Measurements from ENCODE around the gene ASTN2. TPM values are rescaled to one million over a fixed set of nuclear protein-coding genes. Genes with fewer than 3 reads are reported as not detected.

The ASTN2 gene
- polyA plus RNA-seq, 2 donors, result 0.26 to 0.35 TPM

DNA sequence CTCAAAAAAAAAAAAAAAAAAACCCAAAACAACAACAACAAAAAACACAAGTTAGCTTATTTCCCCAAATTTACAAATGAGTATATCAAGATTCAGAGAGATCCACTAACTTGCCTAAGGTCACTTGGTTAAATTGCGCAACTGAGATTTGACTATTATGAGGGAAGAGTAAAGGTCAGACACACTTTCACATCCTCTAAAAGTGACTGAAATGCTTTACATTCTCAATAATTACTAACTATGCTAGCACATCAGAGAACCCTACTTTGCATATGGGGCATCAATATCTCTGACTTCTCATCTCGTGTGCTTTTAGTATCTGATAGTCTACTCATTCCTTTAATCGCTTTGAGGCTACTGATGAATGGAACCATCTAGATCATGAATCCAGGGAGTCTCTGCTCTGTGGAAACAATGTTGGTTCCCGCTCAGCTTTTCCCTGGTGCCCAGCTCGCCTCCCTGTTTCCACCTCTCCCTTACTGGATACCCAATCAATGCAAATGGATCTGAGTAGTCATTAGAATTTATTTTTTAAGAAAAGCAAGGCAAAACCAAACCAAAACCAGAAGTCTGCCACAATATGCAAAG, 909.9 kb downstream of the ASTN2 start:
- Histone ChIP-seq H3K9me3 (ENCODE audit: control insufficient read depth in 2 of 2, insufficient read depth in 1 of 2, low read depth in 1 of 2, low read length in 1 of 2) (peaks cover 0 to 1% of the 10 kb centered on the region in 2 donors), H3K27me3 (ENCODE audit: control insufficient read depth in 1 of 2, insufficient read depth in 2 of 2, low read length in 2 of 2) (no peaks in the 10 kb centered on the region), H3K4me1 (ENCODE audit: control insufficient read depth in 2 of 2, insufficient read depth in 2 of 2, low read length in 1 of 2) (peaks cover 2 to 7% of the 10 kb centered on the region in 2 donors), H3K4me3 (ENCODE audit: low read depth in 1 of 2, low read length in 2 of 2) (no peak overlapping the region), H3K36me3 (ENCODE audit: control insufficient read depth in 2 of 2, insufficient read depth in 2 of 2, low read length in 1 of 2) (no peaks in the 10 kb centered on the region), H3K27ac (ENCODE audit: low read depth in 2 of 2, low read length in 1 of 2) (no peak overlapping the region)
- WGBS, 2 donors, result 89% methylated on average over 5 of the region's 5 CpGs

GRCh38 chr9:116504081-116504480, 910.8 kb downstream of the ASTN2 start:
- Histone ChIP-seq H3K9me3 (ENCODE audit: control insufficient read depth in 2 of 2, insufficient read depth in 1 of 2, low read depth in 1 of 2, low read length in 1 of 2) (peaks cover 0 to 1% of the 10 kb centered on the region in 2 donors), H3K4me1 (ENCODE audit: control insufficient read depth in 2 of 2, insufficient read depth in 2 of 2, low read length in 1 of 2) (peaks cover 2 to 7% of the 10 kb centered on the region in 2 donors), H3K27me3 (ENCODE audit: control insufficient read depth in 1 of 2, insufficient read depth in 2 of 2, low read length in 2 of 2) (no peaks in the 10 kb centered on the region), H3K4me3 (ENCODE audit: low read depth in 1 of 2, low read length in 2 of 2) (no peak overlapping the region), H3K36me3 (ENCODE audit: control insufficient read depth in 2 of 2, insufficient read depth in 2 of 2, low read length in 1 of 2) (no peaks in the 10 kb centered on the region), H3K27ac (ENCODE audit: low read depth in 2 of 2, low read length in 1 of 2) (no peak overlapping the region)
- 60 to 61% methylated on average over 3 of the region's 3 CpGs for WGBS, 2 donors

DNA sequence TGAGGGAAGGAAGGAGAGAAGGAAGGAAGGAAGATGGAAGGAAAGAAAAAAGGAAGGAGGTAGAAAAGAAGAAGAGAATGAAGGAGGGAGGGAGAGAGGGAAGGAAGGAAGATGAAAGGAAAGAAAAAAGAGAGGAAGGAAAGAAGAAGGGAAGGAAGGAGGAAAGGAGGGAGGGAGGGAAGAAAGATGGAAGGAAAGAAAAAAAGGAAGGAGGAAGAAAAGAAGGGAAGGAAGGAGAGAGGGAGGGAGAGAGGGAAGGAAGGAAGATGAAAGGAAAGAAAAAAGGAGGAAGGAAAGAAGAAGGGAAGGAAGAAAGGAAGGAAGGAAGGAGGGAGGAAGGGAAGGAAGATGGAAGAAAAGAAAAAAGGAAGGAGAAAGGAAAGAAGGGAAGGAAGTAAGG, 912.1 kb downstream of the ASTN2 start:
- Histone ChIP-seq H3K4me3 (ENCODE audit: low read depth in 1 of 2, low read length in 2 of 2) (no peak overlapping the region), H3K27me3 (ENCODE audit: control insufficient read depth in 1 of 2, insufficient read depth in 2 of 2, low read length in 2 of 2) (no peaks in the 10 kb centered on the region), H3K36me3 (ENCODE audit: control insufficient read depth in 2 of 2, insufficient read depth in 2 of 2, low read length in 1 of 2) (no peaks in the 10 kb centered on the region), H3K27ac (ENCODE audit: low read depth in 2 of 2, low read length in 1 of 2) (no peak overlapping the region), H3K9me3 (ENCODE audit: control insufficient read depth in 2 of 2, insufficient read depth in 1 of 2, low read depth in 1 of 2, low read length in 1 of 2) (peaks cover 0 to 1% of the 10 kb centered on the region in 2 donors), H3K4me1 (ENCODE audit: control insufficient read depth in 2 of 2, insufficient read depth in 2 of 2, low read length in 1 of 2) (peaks cover 2 to 7% of the 10 kb centered on the region in 2 donors)

GRCh38 chr9:116501871-116502270, 913.0 kb downstream of the ASTN2 start:
- H3K27me3 ChIP-seq (ENCODE audit: control insufficient read depth in 1 of 2, insufficient read depth in 2 of 2, low read length in 2 of 2), result no peaks in the 10 kb centered on the region
- WGBS, 2 donors, result 62 to 78% methylated on average over 1 of the region's 1 CpG
- no peak overlapping the region for H3K4me3 ChIP-seq (ENCODE audit: low read depth in 1 of 2, low read length in 2 of 2)
- H3K36me3 ChIP-seq (ENCODE audit: control insufficient read depth in 2 of 2, insufficient read depth in 2 of 2, low read length in 1 of 2), result no peaks in the 10 kb centered on the region
- peaks cover 0 to 1% of the 10 kb centered on the region in 2 donors for H3K9me3 ChIP-seq (ENCODE audit: control insufficient read depth in 2 of 2, insufficient read depth in 1 of 2, low read depth in 1 of 2, low read length in 1 of 2)
- H3K4me1 ChIP-seq (ENCODE audit: control insufficient read depth in 2 of 2, insufficient read depth in 2 of 2, low read length in 1 of 2), result peaks cover 2 to 7% of the 10 kb centered on the region in 2 donors
- no peak overlapping the region for H3K27ac ChIP-seq (ENCODE audit: low read depth in 2 of 2, low read length in 1 of 2)

- Histone ChIP-seq H3K9me3 (ENCODE audit: control insufficient read depth in 2 of 2, insufficient read depth in 1 of 2, low read depth in 1 of 2, low read length in 1 of 2) (no peaks in the 10 kb centered on the region), H3K4me3 (ENCODE audit: low read depth in 1 of 2, low read length in 2 of 2) (no peak overlapping the region), H3K27ac (ENCODE audit: low read depth in 2 of 2, low read length in 1 of 2) (no peak overlapping the region), H3K27me3 (ENCODE audit: control insufficient read depth in 1 of 2, insufficient read depth in 2 of 2, low read length in 2 of 2) (no peaks in the 10 kb centered on the region), H3K36me3 (ENCODE audit: control insufficient read depth in 2 of 2, insufficient read depth in 2 of 2, low read length in 1 of 2) (no peaks in the 10 kb centered on the region), H3K4me1 (ENCODE audit: control insufficient read depth in 2 of 2, insufficient read depth in 2 of 2, low read length in 1 of 2) (peaks cover 0 to 2% of the 10 kb centered on the region in 2 donors)
- 56 to 66% methylated on average over 5 of the region's 5 CpGs for WGBS, 2 donors
Observed at GRCh38 chr9:116499986-116500871, 914.6 kb downstream of the ASTN2 start.

- no peaks in the 10 kb centered on the region for H3K27me3 ChIP-seq (ENCODE audit: control insufficient read depth in 1 of 2, insufficient read depth in 2 of 2, low read length in 2 of 2)
- no peaks in the 10 kb centered on the region for H3K36me3 ChIP-seq (ENCODE audit: control insufficient read depth in 2 of 2, insufficient read depth in 2 of 2, low read length in 1 of 2)
- no peak overlapping the region for H3K4me3 ChIP-seq (ENCODE audit: low read depth in 1 of 2, low read length in 2 of 2)
- H3K27ac ChIP-seq (ENCODE audit: low read depth in 2 of 2, low read length in 1 of 2), result no peak overlapping the region
- H3K9me3 ChIP-seq (ENCODE audit: control insufficient read depth in 2 of 2, insufficient read depth in 1 of 2, low read depth in 1 of 2, low read length in 1 of 2), result no peaks in the 10 kb centered on the region
- H3K4me1 ChIP-seq (ENCODE audit: control insufficient read depth in 2 of 2, insufficient read depth in 2 of 2, low read length in 1 of 2), result peaks cover 0 to 2% of the 10 kb centered on the region in 2 donors
Observed at GRCh38 chr9:116499434-116499833, 915.4 kb downstream of the ASTN2 start.

DNA sequence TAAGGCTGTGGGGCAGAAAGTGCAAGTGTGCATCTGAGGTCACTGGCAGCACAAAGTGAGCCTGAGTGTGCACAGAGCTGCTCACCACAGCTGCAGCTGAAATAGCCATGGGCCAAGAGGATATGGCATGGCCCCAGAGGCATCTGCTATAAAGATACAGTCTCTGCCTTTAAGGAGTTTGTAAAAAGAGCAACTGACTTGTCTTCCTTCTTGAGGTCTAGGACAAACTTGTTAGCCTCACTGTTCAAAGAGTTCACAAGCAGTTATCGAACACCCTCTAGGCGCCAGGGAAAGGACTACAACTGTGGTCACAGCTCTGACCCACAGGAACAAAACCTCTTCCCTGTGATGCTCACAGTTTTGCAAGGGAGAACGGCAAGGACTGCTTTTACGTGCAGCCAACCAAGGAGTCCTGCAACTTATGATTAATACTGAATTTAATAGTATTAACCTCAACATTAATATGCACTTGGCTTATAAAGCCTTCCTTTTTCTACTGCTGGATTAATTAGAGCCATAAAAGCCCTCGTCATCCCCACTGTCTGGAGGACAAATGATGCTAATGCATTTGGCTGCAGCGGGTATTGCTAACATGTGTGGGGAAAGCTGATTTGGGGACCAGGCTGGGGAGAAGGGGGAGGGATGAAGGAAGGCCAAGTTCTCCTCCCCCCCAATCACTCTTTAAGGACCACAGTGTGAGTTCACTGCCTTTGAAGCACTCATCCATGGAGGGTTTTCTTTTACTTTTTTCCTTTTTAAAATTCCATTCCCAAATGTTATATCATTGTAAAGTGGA, 917.6 kb downstream of the ASTN2 start:
- WGBS, 2 donors, result 59% methylated on average over 6 of the region's 6 CpGs
- Histone ChIP-seq H3K27ac (ENCODE audit: low read depth in 2 of 2, low read length in 1 of 2) (no peak overlapping the region), H3K27me3 (ENCODE audit: control insufficient read depth in 1 of 2, insufficient read depth in 2 of 2, low read length in 2 of 2) (no peaks in the 10 kb centered on the region), H3K4me1 (ENCODE audit: control insufficient read depth in 2 of 2, insufficient read depth in 2 of 2, low read length in 1 of 2) (peaks cover 0 to 2% of the 10 kb centered on the region in 2 donors), H3K36me3 (ENCODE audit: control insufficient read depth in 2 of 2, insufficient read depth in 2 of 2, low read length in 1 of 2) (no peaks in the 10 kb centered on the region), H3K9me3 (ENCODE audit: control insufficient read depth in 2 of 2, insufficient read depth in 1 of 2, low read depth in 1 of 2, low read length in 1 of 2) (no peaks in the 10 kb centered on the region), H3K4me3 (ENCODE audit: low read depth in 1 of 2, low read length in 2 of 2) (no peak overlapping the region)

- WGBS, 2 donors, result 56 to 64% methylated on average over 1 of the region's 1 CpG
- Histone ChIP-seq H3K36me3 (ENCODE audit: control insufficient read depth in 2 of 2, insufficient read depth in 2 of 2, low read length in 1 of 2) (no peaks in the 10 kb centered on the region), H3K4me3 (ENCODE audit: low read depth in 1 of 2, low read length in 2 of 2) (no peak overlapping the region), H3K27ac (ENCODE audit: low read depth in 2 of 2, low read length in 1 of 2) (no peak overlapping the region), H3K9me3 (ENCODE audit: control insufficient read depth in 2 of 2, insufficient read depth in 1 of 2, low read depth in 1 of 2, low read length in 1 of 2) (no peaks in the 10 kb centered on the region), H3K27me3 (ENCODE audit: control insufficient read depth in 1 of 2, insufficient read depth in 2 of 2, low read length in 2 of 2) (no peaks in the 10 kb centered on the region), H3K4me1 (ENCODE audit: control insufficient read depth in 2 of 2, insufficient read depth in 2 of 2, low read length in 1 of 2) (peaks cover 0 to 2% of the 10 kb centered on the region in 2 donors)
Observed at GRCh38 chr9:116496167-116496566, 918.7 kb downstream of the ASTN2 start.

DNA sequence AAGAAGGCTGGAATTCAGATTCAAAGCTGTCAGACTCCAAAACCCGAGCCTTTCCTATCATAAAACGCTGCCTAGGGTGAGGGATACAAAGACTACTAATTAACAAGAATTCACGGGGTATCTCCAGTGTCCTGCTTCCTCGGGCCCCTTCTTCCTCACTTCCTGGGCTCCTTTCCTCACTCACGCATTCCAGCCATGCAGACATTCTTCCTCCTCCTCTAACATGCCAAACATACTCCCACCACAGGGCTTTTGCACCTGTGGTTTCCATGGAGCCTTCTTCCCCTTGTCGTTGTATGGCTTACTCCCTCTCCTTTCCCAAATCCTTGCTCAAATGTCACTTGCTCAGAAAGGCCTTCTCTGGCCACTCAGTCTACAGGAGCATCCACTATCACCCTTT, 919.1 kb downstream of the ASTN2 start:
- WGBS, 2 donors, result 84 to 85% methylated on average over 6 of the region's 6 CpGs
- Histone ChIP-seq H3K36me3 (ENCODE audit: control insufficient read depth in 2 of 2, insufficient read depth in 2 of 2, low read length in 1 of 2) (no peaks in the 10 kb centered on the region), H3K27ac (ENCODE audit: low read depth in 2 of 2, low read length in 1 of 2) (no peak overlapping the region), H3K27me3 (ENCODE audit: control insufficient read depth in 1 of 2, insufficient read depth in 2 of 2, low read length in 2 of 2) (no peaks in the 10 kb centered on the region), H3K4me3 (ENCODE audit: low read depth in 1 of 2, low read length in 2 of 2) (no peak overlapping the region), H3K9me3 (ENCODE audit: control insufficient read depth in 2 of 2, insufficient read depth in 1 of 2, low read depth in 1 of 2, low read length in 1 of 2) (no peaks in the 10 kb centered on the region), H3K4me1 (ENCODE audit: control insufficient read depth in 2 of 2, insufficient read depth in 2 of 2, low read length in 1 of 2) (peaks cover 0 to 2% of the 10 kb centered on the region in 2 donors)

Measured in esophagus (tissue), 2 donors.